A375 (cell line): ENCODE measurements around the gene POU3F3. TPM values are rescaled to one million over a fixed set of nuclear protein-coding genes. Genes with fewer than 3 reads are reported as not detected.

Experiments
- small RNA-seq: library from RNA; depleted of rRNA; stranded (forward); fragments of <200 nt; gene quantifications from one replicate; pipeline ENCODE3, GENCODE V24; 2014
- total RNA-seq: library from RNA; depleted of rRNA; stranded (reverse); fragments of >200 nt; shearing (Covaris generic); gene quantifications from 2 replicates; pipeline ENCODE4 v1.2.3, GENCODE V29; 2014; rRNA removed

Gene POU3F3
- total RNA-seq, result 0.34 TPM in 1 of 2 replicates, not detected in the other

GRCh38 chr2:104853534-104854497 is at the start of gene POU3F3:
Gene POU3F3, plus strand, starts transcription at chr2:104854115. Its CDS starts 1,396 bp downstream, at chr2:104855511.

Small RNA genes lying within 50 kb of the gene (small RNA-seq; reads per million reads assigned to genes)
- not detected for gene AC018730.1

Other genes starting within 250 kb of the POU3F3 start
- gene MRPS9, start 184.0 kb downstream of the POU3F3 start, total RNA-seq, result 35.9 and 36.0 TPM in 2 replicates